Ishikawa (cell line): ENCODE results near the gene NXPH2.
A peak's percentile ranks its signal among the peaks of the same experiment; 100 is the strongest.

Experiments
- CEBPB ChIP-seq: IDR thresholded peaks from 2 replicates; pipeline ENCODE4 v1.6.1; 2012
- CREB1 ChIP-seq: IDR thresholded peaks from 2 replicates; pipeline ENCODE4 v1.6.1; 2012; ENCODE audit warnings: low read depth
- EGR1 ChIP-seq: IDR thresholded peaks from 2 replicates; pipeline ENCODE4 v1.6.1; 2012
- EP300 ChIP-seq: IDR thresholded peaks from 2 replicates; pipeline ENCODE4 v1.6.1; 2012; ENCODE audit warnings: borderline replicate concordance
- FOXM1 ChIP-seq: IDR thresholded peaks from 2 replicates; pipeline ENCODE4 v1.6.1; 2012; ENCODE audit warnings: low read depth, borderline replicate concordance
- MAX ChIP-seq: IDR thresholded peaks from 2 replicates; pipeline ENCODE4 v1.6.1; 2012
- NFIC ChIP-seq: IDR thresholded peaks from 2 replicates; pipeline ENCODE4 v1.6.1; 2012
- RAD21 ChIP-seq: IDR thresholded peaks from 2 replicates; pipeline ENCODE4 v1.6.1; 2012; ENCODE audit warnings: low read depth
- REST ChIP-seq: IDR thresholded peaks from 2 replicates; pipeline ENCODE4 v1.6.1; 2012; ENCODE audit warnings: low read depth, mild to moderate bottlenecking
- TAF1 ChIP-seq: IDR thresholded peaks from 2 replicates; pipeline ENCODE4 v1.6.1; 2012; ENCODE audit warnings: low read depth, mild to moderate bottlenecking
- TEAD4 ChIP-seq: IDR thresholded peaks from 2 replicates; pipeline ENCODE4 v1.6.1; 2012
- USF1 ChIP-seq: IDR thresholded peaks from 2 replicates; pipeline ENCODE4 v1.6.1; 2012
- YY1 ChIP-seq: IDR thresholded peaks from 2 replicates; pipeline ENCODE4 v1.6.1; 2012; ENCODE audit warnings: low read depth
- ZBTB7A ChIP-seq: IDR thresholded peaks from 2 replicates; pipeline ENCODE4 v1.6.1; 2012; ENCODE audit warnings: low read depth

GRCh38 chr2:138676619-138677021, 103.6 kb downstream of the NXPH2 start:
- no peak for TF ChIP-seq CREB1
- TF ChIP-seq RAD21 = no peak
- no peak; the same call in 1 of the 2 replicates for TF ChIP-seq EP300
- TF ChIP-seq USF1 = no peak
- TF ChIP-seq FOXM1 = no peak
- no peak for TF ChIP-seq YY1
- TF ChIP-seq TAF1 = no peak
- TF ChIP-seq EGR1 = no peak
- no peak for TF ChIP-seq MAX
- no peak for TF ChIP-seq REST
- TF ChIP-seq TEAD4 = no peak
- TF ChIP-seq CEBPB = 0 out of 2 replicates have a peak, but pooled peaks have one; percentile 5
- TF ChIP-seq ZBTB7A = no peak
- TF ChIP-seq NFIC = no peak
